Neutrophil (primary cell): ENCODE results near the gene ST7L.
"Not testable (repeated sequence)": the region's sequence is repeated elsewhere in the genome, so short reads cannot be mapped to it uniquely, and the experiment has no call there.

Experiments
- H3K27ac ChIP-seq: fragments of 200-600 bp; sonication (generic); 2 replicates; pipeline ENCODE4 v1.5.1; 2016; ENCODE audit warnings: mild to moderate bottlenecking, moderate library complexity
- H3K27me3 ChIP-seq: fragments of 200-600 bp; sonication (generic); 2 replicates; pipeline ENCODE4 v1.6.0; 2016; ENCODE audit warnings: mild to moderate bottlenecking
- H3K36me3 ChIP-seq: fragments of 200-600 bp; sonication (generic); 2 replicates; pipeline ENCODE4 v1.5.1; 2017
- H3K4me1 ChIP-seq, 2 experiments: fragments of 200-600 bp in 1 of 2; sonication (generic) in 1 of 2; 1 replicate in 1 of 2; 2 replicates in 1 of 2; pipeline versions ENCODE4 v1.5.1 to v1.6.1; 2013 to 2016; ENCODE audit warnings: low read depth in 1 of 2, low read length in 1 of 2, mild to moderate bottlenecking in 1 of 2, moderate library complexity in 1 of 2; ENCODE audit not compliant: control insufficient read depth in 1 of 2, insufficient read depth in 1 of 2
- H3K4me3 ChIP-seq, 2 experiments: fragments of 200-600 bp in 1 of 2; sonication (generic) in 1 of 2; 1 replicate in 1 of 2; 2 replicates in 1 of 2; pipeline ENCODE4 v1.5.1; 2013 to 2016; ENCODE audit warnings: low read depth in 1 of 2, low read length in 1 of 2, mild to moderate bottlenecking in 1 of 2, moderate library complexity in 1 of 2
- H3K9me3 ChIP-seq: fragments of 200-600 bp; sonication (generic); 2 replicates; pipeline ENCODE4 v1.5.1; 2016
- CTCF ChIP-seq: fragments of 200-600 bp; sonication (generic); IDR thresholded peaks from 2 replicates; pipeline ENCODE4 v1.5.1; 2016; ENCODE audit warnings: antibody characterized with exemption

ST7L gene

GRCh38 chr1:112492076-112492475, 126.9 kb downstream of the ST7L start:
- no peak overlapping the region for H3K27ac ChIP-seq
- TF ChIP-seq CTCF, result no peak
- no peaks in the 10 kb centered on the region for H3K9me3 ChIP-seq
- H3K4me3 ChIP-seq, result no peak overlapping the region
- no peaks in the 10 kb centered on the region for H3K4me1 ChIP-seq
- no peaks in the 10 kb centered on the region for H3K36me3 ChIP-seq
- H3K27me3 ChIP-seq, result peaks cover 32% of the 10 kb centered on the region

- Histone ChIP-seq H3K4me1 (no peaks in the 10 kb centered on the region), H3K4me3 (no peak overlapping the region), H3K9me3 (no peaks in the 10 kb centered on the region), H3K27ac (no peak overlapping the region), H3K36me3 (no peaks in the 10 kb centered on the region), H3K27me3 (peaks cover 23% of the 10 kb centered on the region)
- no peak for TF ChIP-seq CTCF
Measured at GRCh38 chr1:112488141-112488540, 130.8 kb downstream of the ST7L start.

GRCh38 chr1:112487686-112488085, 131.3 kb downstream of the ST7L start:
- not testable (repeated sequence) for H3K4me3 ChIP-seq, H3K27ac ChIP-seq, H3K36me3 ChIP-seq, H3K9me3 ChIP-seq, H3K4me1 ChIP-seq
- peaks cover 24% of the 10 kb centered on the region for H3K27me3 ChIP-seq

- H3K4me3 ChIP-seq, H3K9me3 ChIP-seq, H3K36me3 ChIP-seq, H3K27ac ChIP-seq, H3K4me1 ChIP-seq: not testable (repeated sequence)
- H3K27me3 ChIP-seq, result peaks cover 14% of the 10 kb centered on the region
Measured at GRCh38 chr1:112486063-112486462, 132.9 kb downstream of the ST7L start.

GRCh38 chr1:112478314-112478713, 140.6 kb downstream of the ST7L start:
- Histone ChIP-seq H3K9me3 (no peaks in the 10 kb centered on the region), H3K36me3 (no peaks in the 10 kb centered on the region), H3K4me1 (no peaks in the 10 kb centered on the region), H3K27ac (no peak overlapping the region), H3K4me3 (no peak overlapping the region), H3K27me3 (peaks cover 10% of the 10 kb centered on the region)
- no peak for TF ChIP-seq CTCF

- no peaks in the 10 kb centered on the region for H3K36me3 ChIP-seq
- TF ChIP-seq CTCF, result no peak
- no peak overlapping the region for H3K27ac ChIP-seq
- H3K4me3 ChIP-seq, result no peak overlapping the region
- H3K27me3 ChIP-seq, result peaks cover 2% of the 10 kb centered on the region
- no peaks in the 10 kb centered on the region for H3K9me3 ChIP-seq
- H3K4me1 ChIP-seq, result no peaks in the 10 kb centered on the region
Measured at GRCh38 chr1:112477550-112477949, 141.4 kb downstream of the ST7L start.
